GM18868 (cell line): Measurements from ENCODE around the gene DGKD.

Experiments used
- ATAC-seq: cut with Tn5 transposase; IDR thresholded peaks from one replicate; pipeline ENCODE4 v1.9.1; 2021; ENCODE audit warnings: mild to moderate bottlenecking, moderate library complexity; ENCODE audit not compliant: unreplicated experiment

Gene DGKD

DNA sequence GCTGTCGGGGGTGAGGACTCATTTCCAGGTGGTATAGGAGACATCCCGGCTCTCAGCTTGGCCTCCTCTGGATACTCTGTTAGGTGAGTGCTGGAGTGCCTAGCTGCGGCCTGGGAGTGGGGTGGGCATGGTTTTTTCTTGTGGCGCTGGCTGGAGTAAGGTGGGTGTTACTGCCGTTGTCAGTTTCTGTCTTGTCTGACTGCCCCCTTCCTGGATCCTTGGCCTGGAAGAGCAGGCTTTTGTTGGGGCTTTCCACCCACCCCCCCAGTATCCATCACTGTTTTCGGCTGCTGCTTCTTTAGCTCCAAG is 69.2 kb downstream of the DGKD start:
- no peak for ATAC-seq

DNA sequence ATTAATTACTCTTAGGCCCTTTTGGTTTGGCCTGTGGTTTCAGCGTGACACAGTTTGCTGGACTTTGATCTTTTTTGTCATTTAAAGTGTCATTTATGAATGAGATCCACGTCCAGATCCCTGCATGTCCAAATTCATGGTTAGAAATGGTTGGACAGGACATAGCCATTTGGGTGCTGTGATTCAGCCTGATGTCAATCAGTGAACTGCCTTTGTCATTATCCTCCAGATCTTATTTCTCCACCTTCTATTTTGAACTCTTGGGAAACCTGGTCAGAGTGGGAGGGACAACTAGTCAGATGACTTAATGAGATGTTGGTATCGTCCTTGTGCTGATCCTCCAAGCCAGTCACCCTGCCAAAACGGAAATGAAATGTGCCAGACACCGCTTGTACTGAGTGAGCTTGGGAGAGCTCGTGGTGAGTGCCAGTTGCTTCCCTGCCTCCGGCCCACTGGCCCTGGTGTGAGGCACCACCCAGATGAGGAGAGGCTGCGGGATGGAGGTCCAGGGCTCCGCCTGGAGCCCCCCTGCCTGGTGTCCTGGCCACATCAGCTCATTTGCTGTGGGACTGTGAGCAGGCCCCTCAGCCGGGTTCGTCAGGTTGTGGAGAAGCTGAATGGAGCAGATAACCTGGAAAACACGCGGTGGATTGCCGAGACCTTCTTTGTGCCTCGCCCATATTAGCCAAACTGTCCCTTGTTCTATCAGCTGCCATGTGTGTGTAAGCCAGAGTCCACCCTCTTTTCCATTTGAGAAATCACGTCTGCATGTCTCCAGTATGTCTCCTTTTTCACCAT is 70.1 kb downstream of the DGKD start:
- ATAC-seq, result no peak

- ATAC-seq, result no peak
These were observed 72.5 kb downstream of the DGKD start for GRCh38 chr2:233426619-233427342.

DNA sequence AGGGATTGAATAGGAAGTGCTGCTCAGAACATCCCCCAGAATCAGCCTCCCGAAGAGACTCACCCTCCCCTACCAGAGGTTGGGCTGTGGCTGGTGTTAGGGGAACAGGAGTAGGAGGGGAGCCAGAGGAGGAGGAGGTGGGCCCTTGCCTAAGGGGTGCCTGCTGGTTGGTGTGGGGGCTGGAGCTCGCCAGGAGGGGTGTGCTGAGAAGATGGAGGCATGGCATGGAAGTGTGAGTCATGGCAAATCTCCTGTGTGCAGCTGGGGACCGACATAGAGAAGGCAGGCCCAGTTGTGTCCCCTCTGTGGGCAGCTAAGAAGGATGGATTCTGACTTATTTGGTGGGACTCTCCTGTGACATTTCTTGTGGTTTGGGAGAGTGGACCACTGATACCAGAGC is 73.7 kb downstream of the DGKD start:
- ATAC-seq, result no peak

DNA sequence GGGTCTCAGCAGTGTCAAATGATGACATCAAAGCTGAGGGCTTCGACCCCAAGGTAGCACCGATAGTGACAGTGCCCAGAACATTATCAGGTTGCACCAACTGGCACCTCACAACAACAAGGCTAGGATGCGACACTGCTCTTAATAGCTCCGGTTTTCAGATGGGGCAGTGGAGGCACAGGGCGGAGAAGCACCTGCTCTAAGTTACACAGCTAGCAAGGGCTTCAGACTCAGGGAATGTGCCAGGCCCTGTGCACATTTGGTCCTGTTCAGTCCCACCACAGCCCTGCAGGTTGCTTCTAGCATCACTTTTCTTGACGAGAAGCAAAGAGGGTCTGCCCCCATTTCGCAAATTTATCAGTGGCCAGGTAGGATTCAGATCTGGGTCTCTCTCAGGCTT is 74.1 kb downstream of the DGKD start:
- ATAC-seq, result no peak

DNA sequence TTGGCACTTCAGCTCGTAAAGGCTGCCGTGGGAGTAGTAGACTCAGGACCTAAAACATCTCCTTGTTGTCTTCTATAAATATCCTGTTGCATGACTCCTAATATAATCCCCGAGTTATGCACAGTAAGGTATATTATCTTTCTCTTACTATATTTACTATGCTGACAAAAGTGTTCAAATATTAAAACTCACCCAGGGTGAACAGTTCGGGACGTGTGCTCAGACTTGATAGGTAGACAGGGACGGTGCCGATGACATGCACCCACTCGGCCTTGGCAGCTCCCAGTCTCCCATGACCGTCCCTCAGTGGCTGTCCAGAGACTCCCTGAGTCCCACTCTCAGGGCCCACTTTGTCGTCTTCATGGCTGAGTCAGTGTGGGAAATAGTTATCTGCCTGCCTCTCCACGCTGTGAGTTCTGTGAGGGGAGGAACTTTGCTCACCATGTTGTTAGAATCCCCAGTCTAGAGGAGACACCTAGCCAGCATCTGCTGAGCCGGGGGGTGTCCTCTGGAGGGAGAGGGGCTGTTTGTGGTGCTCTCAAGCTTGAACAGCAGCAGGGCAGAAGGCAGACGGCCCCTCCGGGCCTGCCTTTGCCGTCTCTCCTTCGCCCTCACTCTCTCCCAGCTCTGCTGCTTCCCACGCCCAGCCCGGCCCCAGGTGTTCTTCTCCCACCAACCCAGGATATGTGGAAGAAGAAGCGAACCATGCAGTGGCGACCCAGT is 75.0 kb downstream of the DGKD start:
- no peak for ATAC-seq

- no peak for ATAC-seq
These were observed 75.8 kb downstream of the DGKD start for GRCh38 chr2:233430081-233430480.

DNA sequence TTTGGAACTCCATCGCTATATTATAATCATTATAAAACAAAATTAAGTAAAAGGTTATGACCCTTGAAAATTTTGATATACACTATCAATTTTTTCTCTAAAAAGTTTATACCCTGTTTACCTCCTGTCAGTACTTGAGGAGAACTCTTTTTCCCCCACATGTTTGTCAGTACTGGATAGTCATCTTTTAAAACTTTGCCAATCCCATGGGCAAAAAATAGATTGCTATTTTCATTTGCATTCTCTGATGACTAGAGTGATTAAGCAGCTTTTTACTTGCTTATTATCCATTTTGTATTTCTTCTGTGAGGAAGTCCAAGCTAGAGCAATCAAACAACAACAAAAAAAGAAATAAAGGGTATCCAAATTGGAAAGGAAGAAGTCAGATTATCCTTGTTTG is 76.4 kb downstream of the DGKD start:
- ATAC-seq, result no peak

- ATAC-seq, result no peak
These were observed 78.7 kb downstream of the DGKD start for GRCh38 chr2:233433029-233433428.

- ATAC-seq, result no peak
These were observed 79.5 kb downstream of the DGKD start for GRCh38 chr2:233433794-233434193.

GRCh38 chr2:233434666-233435330 is 80.5 kb downstream of the DGKD start:
- ATAC-seq, result no peak

GRCh38 chr2:233435436-233436190 is 81.3 kb downstream of the DGKD start:
- no peak for ATAC-seq

- no peak for ATAC-seq
These were observed 81.9 kb downstream of the DGKD start for GRCh38 chr2:233436191-233436581.

DNA sequence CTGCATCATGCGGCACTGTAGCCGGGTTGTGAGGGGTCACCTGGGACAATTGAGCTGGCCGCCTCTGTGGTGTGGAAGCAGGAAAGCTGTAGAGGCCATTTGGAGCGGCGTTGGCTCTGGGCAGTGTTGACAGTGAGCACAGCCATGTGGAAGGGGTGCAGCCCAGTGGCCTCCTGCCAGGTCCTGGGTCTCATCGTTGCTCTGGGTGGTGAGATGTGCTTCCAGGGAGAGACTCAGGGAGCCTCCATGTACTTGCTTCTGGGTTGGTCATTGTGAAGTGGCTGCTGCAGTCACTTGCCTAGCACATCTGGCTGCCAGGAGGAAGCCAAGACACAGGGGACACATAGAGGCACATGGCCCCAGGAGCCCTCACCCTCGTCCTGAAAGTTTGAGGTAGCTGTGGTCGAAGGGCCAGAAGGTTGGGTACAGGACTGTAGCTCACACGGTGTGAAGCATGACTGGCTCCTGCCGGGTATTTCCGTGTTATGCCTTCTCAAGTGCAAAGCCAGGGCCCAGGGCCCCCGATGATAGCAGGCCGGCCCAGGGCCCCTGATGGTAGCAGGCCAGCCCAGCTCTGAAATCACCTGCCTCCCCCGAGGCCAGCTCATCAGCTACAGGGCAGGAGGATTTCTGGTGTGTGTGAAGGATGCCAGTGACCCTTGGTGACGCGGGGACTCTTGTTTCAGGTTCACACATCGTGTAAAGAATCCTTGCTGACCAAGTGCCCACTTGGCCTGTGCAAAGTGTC is 82.6 kb downstream of the DGKD start:
- no peak for ATAC-seq

DNA sequence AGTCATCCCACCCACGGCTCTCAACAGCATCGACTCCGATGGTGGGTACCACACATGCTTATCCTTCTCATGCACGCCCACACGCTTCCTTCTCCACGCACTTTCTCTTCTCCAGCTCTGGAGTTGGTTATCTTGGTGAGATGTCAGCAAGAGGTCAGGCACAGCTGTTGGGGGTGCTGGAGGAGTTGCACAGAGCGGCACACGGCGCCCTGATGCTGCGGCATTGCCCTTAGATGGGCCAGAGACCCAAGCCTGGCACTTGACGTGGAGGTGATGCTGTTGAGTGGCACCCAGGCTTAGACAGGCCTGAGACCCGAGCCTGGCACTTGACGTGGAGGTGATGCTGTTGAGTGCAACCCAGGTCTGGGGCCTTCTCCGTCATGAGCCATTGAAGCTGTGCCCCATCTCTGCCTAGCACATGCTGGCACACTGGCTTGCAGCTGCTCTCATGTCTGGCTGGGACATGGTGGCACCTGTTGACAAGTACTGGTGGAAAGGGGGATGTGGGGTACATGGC is 83.2 kb downstream of the DGKD start:
- no peak for ATAC-seq

DNA sequence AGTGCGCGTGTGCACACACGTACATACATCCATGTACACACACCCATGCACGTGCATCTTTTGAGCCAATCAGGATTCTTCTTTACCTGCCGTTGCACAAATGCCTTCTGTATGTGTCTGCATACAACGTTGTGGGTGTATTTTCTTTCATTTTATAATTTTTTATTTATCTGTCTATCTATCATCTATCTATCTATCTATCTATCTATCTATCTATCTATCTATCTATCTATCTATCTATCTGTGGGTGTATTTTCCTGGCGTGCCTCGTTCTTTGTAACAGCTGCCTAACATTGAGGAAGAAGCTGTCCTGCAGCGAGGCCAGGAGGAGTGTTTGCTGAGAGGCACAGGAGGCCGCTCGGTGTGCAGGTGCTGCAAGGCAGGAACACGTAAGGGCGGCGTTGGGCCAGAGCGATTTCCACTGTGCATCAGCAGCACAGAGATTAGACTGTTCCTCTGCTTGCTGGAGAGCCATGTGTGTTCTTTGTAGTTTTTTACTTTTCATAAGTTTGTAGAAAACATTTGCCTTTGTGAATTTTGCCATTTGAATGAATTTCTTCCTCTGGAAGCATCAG is 84.4 kb downstream of the DGKD start:
- no peak for ATAC-seq

DNA sequence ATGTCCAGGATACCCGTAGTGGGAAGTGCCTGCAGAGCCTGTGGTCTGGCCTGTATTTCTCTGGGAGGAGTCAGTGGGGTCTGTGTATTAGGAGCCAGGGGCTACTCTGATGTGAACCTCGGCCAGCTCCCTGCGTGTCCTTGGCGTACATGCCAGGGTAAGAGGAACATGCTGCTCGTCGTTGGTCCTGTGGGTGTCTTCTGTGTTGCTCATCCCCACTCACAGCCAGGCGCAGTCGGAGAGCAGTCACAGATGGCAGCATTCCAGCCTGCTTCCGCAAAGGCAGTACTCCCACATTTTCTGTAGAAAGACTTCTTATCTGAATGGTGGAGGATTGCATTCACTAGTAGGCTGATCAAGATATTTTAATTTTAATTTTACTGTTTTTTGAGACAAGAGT is 84.9 kb downstream of the DGKD start:
- no peak for ATAC-seq

GRCh38 chr2:233440314-233440713 is 86.0 kb downstream of the DGKD start:
- ATAC-seq, result no peak

DNA sequence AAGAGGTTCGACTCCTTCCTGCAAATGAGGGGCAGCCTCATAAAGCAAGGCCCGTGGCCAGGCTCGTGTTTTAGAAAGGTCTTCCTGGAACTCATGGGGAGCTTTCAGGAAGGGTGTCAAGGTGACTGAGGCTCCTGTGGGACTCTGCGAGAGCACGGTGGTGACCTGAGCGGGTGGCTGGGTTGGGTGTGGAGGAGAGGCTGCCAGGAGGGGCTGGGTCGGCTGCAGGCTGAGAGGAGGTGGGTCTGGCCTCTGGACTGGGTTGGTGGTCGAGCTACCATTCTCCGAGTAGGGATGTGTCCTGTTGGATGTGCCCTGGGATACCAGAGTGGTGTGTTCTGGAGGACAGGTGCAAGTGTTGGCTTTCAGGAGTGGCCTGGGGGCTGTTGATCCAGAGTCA is 86.4 kb downstream of the DGKD start:
- ATAC-seq, result no peak
